K562 (cell line): Measurements from ENCODE around the gene RHOC. TPM values are rescaled to one million over a fixed set of nuclear protein-coding genes. Genes with fewer than 3 reads are reported as not detected.

ENCODE experiments used
- GTF2E2 ChIP-seq: fragments of 200-800 bp; sonication (Bioruptor generic); IDR thresholded peaks from 2 replicates; pipeline ENCODE4 v1.6.1; 2016; ENCODE audit warnings: missing genetic modification characterization, missing compliant biosample characterization
- HMGXB4 ChIP-seq: sonication (generic); formaldehyde crosslinking; IDR thresholded peaks from 2 replicates; pipeline ENCODE4 v1.8.1; 2023; ENCODE audit warnings: mild to moderate bottlenecking, missing genetic modification reagents
- KAT8 ChIP-seq: fragments of 450-650 bp; IDR thresholded peaks from 2 replicates; pipeline ENCODE4 v1.6.1; 2016; ENCODE audit warnings: low read depth, mild to moderate bottlenecking
- KDM4B ChIP-seq, 2 experiments: fragments of 450-650 bp in 1 of 2; sonication (generic) in 1 of 2; IDR thresholded peaks; 2 replicates each; pipeline ENCODE4 v1.6.1; 2016 to 2017; ENCODE audit warnings: borderline replicate concordance in 2 of 2, antibody characterized with exemption in 1 of 2, low read depth in 1 of 2, mild to moderate bottlenecking in 1 of 2
- MXI1 ChIP-seq: IDR thresholded peaks from 2 replicates; pipeline ENCODE4 v1.6.1; 2011; ENCODE audit warnings: low read depth, mild to moderate bottlenecking, improper control_type of control experiment, low read length
- PHF20 ChIP-seq: fragments of 450-650 bp; IDR thresholded peaks from 2 replicates; pipeline ENCODE4 v1.6.1; 2018; ENCODE audit not compliant: partially characterized antibody
- PRMT5 ChIP-seq: sonication (generic); formaldehyde crosslinking; IDR thresholded peaks from 2 replicates; pipeline ENCODE4 v1.5.0; 2020; ENCODE audit warnings: missing genetic modification reagents
- RAD21 ChIP-seq, 2 experiments: fragments of 250-450 bp in 1 of 2; fragments of 450-650 bp in 1 of 2; sonication (Bioruptor Pico) in 1 of 2; formaldehyde crosslinking in 1 of 2; IDR thresholded peaks in 1 of 2; conservative IDR thresholded peaks in 1 of 2; 2 replicates each; pipeline versions ENCODE4 v1.4.0 to v1.8.0; 2020 to 2022; ENCODE audit warnings: mild to moderate bottlenecking in 2 of 2, moderate library complexity in 1 of 2
- ZBTB7A ChIP-seq: IDR thresholded peaks from 2 replicates; pipeline ENCODE4 v1.6.1; 2011; ENCODE audit warnings: low read depth, mild to moderate bottlenecking, low read length, moderate library complexity, borderline replicate concordance; ENCODE audit not compliant: control insufficient read depth
- ZBTB9 ChIP-seq: fragments of 450-650 bp; formaldehyde crosslinking; IDR thresholded peaks from 2 replicates; pipeline ENCODE4 v1.4.0; 2020; ENCODE audit warnings: mild to moderate bottlenecking, moderate library complexity
- ZFPM2 ChIP-seq: fragments of 250-450 bp; sonication (Bioruptor Pico); IDR thresholded peaks from 2 replicates; pipeline ENCODE4 v1.5.1; 2022; ENCODE audit warnings: mild to moderate bottlenecking
- ZNF431 ChIP-seq: sonication (generic); formaldehyde crosslinking; IDR thresholded peaks from 2 replicates; pipeline ENCODE4 v1.8.0; 2022; ENCODE audit warnings: mild to moderate bottlenecking, missing genetic modification reagents
- ZNF609 ChIP-seq: sonication (generic); formaldehyde crosslinking; IDR thresholded peaks from 2 replicates; pipeline ENCODE4 v1.8.1; 2023; ENCODE audit warnings: missing genetic modification reagents, mild to moderate bottlenecking, borderline replicate concordance
- polyA plus RNA-seq, 8 experiments: library from polyadenylated mRNA; depleted of rRNA in 4 of 8; stranded (reverse) in 5 of 8; unstranded in 3 of 8; fragments of >200 nt; fragmentation: Nextera tagmentation in 2 of 8; fragmentation: Illumina TruSeq in 1 of 8; extraction: Ambion mirVana in 2 of 8; extraction: Trizol in 1 of 8; gene quantifications; 2 replicates each; pipeline versions ENCODE4 v1.2.1 to v1.2.3, GENCODE V29; 2011 to 2014; ENCODE audit warnings: inconsistent platforms in 1 of 8, missing spikeins in 1 of 8
- total RNA-seq, 7 experiments: library from RNA; depleted of rRNA in 6 of 7; stranded (reverse); fragments of >200 nt in 6 of 7; fragmentation: Illumina TruSeq in 2 of 7; extraction: Trizol in 2 of 7; gene quantifications; 2 replicates each; pipeline versions ENCODE4 v1.2.1 to v1.2.3, GENCODE V29; 2011 to 2021; ENCODE audit warnings: low replicate concordance in 1 of 7
- TF ChIP-seq, protein P1 (sequence below): fragments of 150-350 bp; IDR thresholded peaks from 2 replicates; pipeline ENCODE4 v1.6.1; 2014; ENCODE audit warnings: low read depth, mild to moderate bottlenecking, low read length, borderline replicate concordance

Gene RHOC
- total and polyA plus RNA-seq, 9 of the 15 experiments (the other 6 are each of a cell fraction or from before 2014, with no cell fraction given) = 35.2 to 364 (median 204) TPM

DNA sequence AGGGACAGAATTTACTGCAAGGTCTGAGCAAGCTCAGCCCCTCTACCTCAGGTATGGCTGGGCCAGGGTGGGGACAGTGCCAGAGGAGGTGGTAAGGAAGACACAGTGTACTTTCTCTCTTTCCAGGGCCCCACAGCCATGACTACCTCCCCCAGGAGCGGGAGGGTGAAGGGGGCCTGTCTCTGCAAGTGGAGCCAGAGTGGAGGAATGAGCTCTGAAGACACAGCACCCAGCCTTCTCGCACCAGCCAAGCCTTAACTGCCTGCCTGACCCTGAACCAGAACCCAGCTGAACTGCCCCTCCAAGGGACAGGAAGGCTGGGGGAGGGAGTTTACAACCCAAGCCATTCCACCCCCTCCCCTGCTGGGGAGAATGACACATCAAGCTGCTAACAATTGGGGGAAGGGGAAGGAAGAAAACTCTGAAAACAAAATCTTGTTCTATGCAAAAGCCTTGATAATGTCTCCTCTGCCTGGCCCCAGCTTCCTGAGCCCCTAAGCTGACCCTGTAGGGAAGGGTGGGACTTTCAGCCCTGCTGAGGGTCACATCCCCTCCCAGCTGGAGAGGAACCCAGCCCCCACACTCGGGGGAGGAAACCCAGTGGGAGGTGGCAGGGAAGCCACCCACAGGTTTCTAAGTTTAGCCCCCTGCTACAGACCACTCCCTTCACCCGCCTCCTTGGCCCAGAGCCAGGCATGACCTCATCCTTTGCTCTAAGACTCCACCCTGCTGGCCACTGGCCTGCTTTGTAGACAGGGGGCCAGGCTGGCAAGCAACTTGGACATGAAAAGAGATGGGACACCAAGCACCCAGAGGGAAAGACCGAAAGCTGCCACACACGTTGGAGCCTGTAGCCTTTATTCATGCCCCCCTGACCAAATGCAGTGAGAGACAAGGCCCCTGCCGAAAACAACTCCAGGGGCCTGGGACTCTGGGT, 6.4 kb downstream of the RHOC start (continued):
- TF ChIP-seq ZNF609 (no peak), ZBTB9 (CRISPR knock-in tag) (peak; percentile 64; the same call in 1 of the 2 replicates), KDM4B (IDR thresholded peaks at IDR 0.05; ENCODE audit: borderline replicate concordance in 2 of 2, low read depth in 1 of 2) (no peak; a peak in 1 of 4 replicates), ZBTB7A (peak; percentile 100), ZNF431 (CRISPR knock-in tag) (peak; percentile 39; the same call in 1 of the 2 replicates), PHF20 (no peak), ZFPM2 (CRISPR knock-in tag) (0 out of 2 replicates have a peak, but pooled peaks have one; percentile 26), KAT8 (no peak), GTF2E2 (tag) (no peak; the same call in 1 of the 2 replicates), HMGXB4 (CRISPR knock-in tag) (no peak), RAD21 (CRISPR knock-in tag; conservative IDR thresholded peaks at IDR 0.05 in 1 of 2, IDR thresholded peaks at IDR 0.05 in 1 of 2) (no peak; a peak in 2 of 4 replicates), MXI1 (no peak), PRMT5 (CRISPR knock-in tag) (no peak)
- TF ChIP-seq, protein P1, sequence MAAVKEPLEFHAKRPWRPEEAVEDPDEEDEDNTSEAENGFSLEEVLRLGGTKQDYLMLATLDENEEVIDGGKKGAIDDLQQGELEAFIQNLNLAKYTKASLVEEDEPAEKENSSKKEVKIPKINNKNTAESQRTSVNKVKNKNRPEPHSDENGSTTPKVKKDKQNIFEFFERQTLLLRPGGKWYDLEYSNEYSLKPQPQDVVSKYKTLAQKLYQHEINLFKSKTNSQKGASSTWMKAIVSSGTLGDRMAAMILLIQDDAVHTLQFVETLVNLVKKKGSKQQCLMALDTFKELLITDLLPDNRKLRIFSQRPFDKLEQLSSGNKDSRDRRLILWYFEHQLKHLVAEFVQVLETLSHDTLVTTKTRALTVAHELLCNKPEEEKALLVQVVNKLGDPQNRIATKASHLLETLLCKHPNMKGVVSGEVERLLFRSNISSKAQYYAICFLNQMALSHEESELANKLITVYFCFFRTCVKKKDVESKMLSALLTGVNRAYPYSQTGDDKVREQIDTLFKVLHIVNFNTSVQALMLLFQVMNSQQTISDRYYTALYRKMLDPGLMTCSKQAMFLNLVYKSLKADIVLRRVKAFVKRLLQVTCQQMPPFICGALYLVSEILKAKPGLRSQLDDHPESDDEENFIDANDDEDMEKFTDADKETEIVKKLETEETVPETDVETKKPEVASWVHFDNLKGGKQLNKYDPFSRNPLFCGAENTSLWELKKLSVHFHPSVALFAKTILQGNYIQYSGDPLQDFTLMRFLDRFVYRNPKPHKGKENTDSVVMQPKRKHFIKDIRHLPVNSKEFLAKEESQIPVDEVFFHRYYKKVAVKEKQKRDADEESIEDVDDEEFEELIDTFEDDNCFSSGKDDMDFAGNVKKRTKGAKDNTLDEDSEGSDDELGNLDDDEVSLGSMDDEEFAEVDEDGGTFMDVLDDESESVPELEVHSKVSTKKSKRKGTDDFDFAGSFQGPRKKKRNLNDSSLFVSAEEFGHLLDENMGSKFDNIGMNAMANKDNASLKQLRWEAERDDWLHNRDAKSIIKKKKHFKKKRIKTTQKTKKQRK = no peak; the same call in 1 of the 2 replicates
